ENCODE measurements around the gene CENPQ. TPM values are rescaled to one million over a fixed set of nuclear protein-coding genes. Genes with fewer than 3 reads are reported as not detected.

CENPQ gene
- total RNA-seq, 1 donor from 2014 or later, result 13.1 TPM

DNA sequence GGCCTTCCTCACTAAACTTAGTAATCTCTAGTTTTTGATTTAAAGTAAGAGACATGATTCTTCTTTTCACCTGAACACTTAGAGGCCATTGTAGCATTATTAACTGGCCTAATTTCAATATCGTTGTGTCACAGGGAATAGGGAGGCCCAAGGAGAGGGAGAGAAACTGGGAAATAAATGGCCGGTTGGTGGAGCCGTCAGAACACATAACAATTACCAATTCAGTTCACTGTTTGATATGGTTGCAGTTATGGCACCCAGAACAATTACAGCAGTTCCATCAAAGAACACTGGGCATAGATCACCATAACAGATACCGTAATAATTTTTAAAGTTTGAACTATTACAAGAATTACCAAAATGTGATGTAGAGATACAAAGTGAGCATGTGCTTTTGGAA is 27.5 kb downstream of the CENPQ start:
- Mint-ChIP-seq H3K4me3 (no peak overlapping the region), H3K27me3 (ENCODE audit: low read depth) (no peaks in the 10 kb centered on the region), H3K27ac (ENCODE audit: unreplicated experiment) (no peak overlapping the region), H3K9me3 (no peaks in the 10 kb centered on the region), H3K36me3 (ENCODE audit: low read depth) (peaks cover 10% of the 10 kb centered on the region), H3K4me1 (no peaks in the 10 kb centered on the region)
- TF ChIP-seq, protein P1, sequence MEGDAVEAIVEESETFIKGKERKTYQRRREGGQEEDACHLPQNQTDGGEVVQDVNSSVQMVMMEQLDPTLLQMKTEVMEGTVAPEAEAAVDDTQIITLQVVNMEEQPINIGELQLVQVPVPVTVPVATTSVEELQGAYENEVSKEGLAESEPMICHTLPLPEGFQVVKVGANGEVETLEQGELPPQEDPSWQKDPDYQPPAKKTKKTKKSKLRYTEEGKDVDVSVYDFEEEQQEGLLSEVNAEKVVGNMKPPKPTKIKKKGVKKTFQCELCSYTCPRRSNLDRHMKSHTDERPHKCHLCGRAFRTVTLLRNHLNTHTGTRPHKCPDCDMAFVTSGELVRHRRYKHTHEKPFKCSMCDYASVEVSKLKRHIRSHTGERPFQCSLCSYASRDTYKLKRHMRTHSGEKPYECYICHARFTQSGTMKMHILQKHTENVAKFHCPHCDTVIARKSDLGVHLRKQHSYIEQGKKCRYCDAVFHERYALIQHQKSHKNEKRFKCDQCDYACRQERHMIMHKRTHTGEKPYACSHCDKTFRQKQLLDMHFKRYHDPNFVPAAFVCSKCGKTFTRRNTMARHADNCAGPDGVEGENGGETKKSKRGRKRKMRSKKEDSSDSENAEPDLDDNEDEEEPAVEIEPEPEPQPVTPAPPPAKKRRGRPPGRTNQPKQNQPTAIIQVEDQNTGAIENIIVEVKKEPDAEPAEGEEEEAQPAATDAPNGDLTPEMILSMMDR (conservative IDR thresholded peaks at IDR 0.05), result no peak
- no peak for DNase-seq (ENCODE audit: low read depth, low spot score)

GRCh38 chr6:49497304-49497703 is 34.1 kb downstream of the CENPQ start:
- Mint-ChIP-seq H3K9me3 (no peaks in the 10 kb centered on the region), H3K36me3 (ENCODE audit: low read depth) (no peaks in the 10 kb centered on the region), H3K27ac (ENCODE audit: unreplicated experiment) (no peak overlapping the region), H3K4me3 (no peak overlapping the region), H3K4me1 (no peaks in the 10 kb centered on the region), H3K27me3 (ENCODE audit: low read depth) (peaks cover 9% of the 10 kb centered on the region)
- DNase-seq (ENCODE audit: low read depth, low spot score), result no peak
- TF ChIP-seq, protein P1 (conservative IDR thresholded peaks at IDR 0.05), result no peak

DNA sequence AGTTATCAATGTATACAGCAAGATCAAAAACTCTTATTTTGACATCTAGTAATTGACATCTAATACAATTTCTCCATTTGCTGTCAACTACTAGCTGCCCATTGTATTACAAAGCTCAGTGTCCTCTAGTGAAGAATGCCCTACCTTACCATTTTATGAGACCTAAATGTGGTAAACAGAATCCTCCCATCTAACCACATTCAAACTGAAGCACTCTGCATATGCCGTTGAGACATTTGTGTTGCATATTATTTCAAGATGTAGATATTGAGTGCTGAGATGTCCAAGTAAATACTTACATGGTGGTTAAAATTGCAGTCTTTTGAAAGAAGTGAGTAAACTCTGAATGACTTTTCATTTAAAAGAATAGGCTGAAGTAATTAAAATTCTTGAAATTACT is 36.0 kb downstream of the CENPQ start:
- no peak for DNase-seq (ENCODE audit: low read depth, low spot score)
- H3K9me3 Mint-ChIP-seq, result no peaks in the 10 kb centered on the region
- H3K4me1 Mint-ChIP-seq, result no peaks in the 10 kb centered on the region
- H3K36me3 Mint-ChIP-seq (ENCODE audit: low read depth), result no peaks in the 10 kb centered on the region
- no peak overlapping the region for H3K27ac Mint-ChIP-seq (ENCODE audit: unreplicated experiment)
- peaks cover 12% of the 10 kb centered on the region for H3K27me3 Mint-ChIP-seq (ENCODE audit: low read depth)
- TF ChIP-seq, protein P1 (conservative IDR thresholded peaks at IDR 0.05), result no peak
- H3K4me3 Mint-ChIP-seq, result no peak overlapping the region

GRCh38 chr6:49499623-49500022 is 36.5 kb downstream of the CENPQ start, which contains the start of gene GLYATL3:
Gene GLYATL3 (plus strand): TSS chr6:49499923. CDS start chr6:49511991, 12,068 bp downstream.
- Mint-ChIP-seq H3K4me1 (no peaks in the 10 kb centered on the region), H3K27me3 (ENCODE audit: low read depth) (peaks cover 12% of the 10 kb centered on the region), H3K9me3 (no peaks in the 10 kb centered on the region), H3K27ac (ENCODE audit: unreplicated experiment) (no peak within 1 kb of the TSS), H3K4me3 (no peak within 1 kb of the TSS), H3K36me3 (ENCODE audit: low read depth) (no peaks in the 10 kb centered on the region)
- DNase-seq (ENCODE audit: low read depth, low spot score), result no peak
- TF ChIP-seq, protein P1 (conservative IDR thresholded peaks at IDR 0.05), result no peak

- TF ChIP-seq, protein P1 (conservative IDR thresholded peaks at IDR 0.05), result no peak
- H3K27ac Mint-ChIP-seq (ENCODE audit: unreplicated experiment), result no peak overlapping the region
- H3K36me3 Mint-ChIP-seq (ENCODE audit: low read depth), result no peaks in the 10 kb centered on the region
- H3K4me1 Mint-ChIP-seq, result no peaks in the 10 kb centered on the region
- no peaks in the 10 kb centered on the region for H3K9me3 Mint-ChIP-seq
- peaks cover 10% of the 10 kb centered on the region for H3K27me3 Mint-ChIP-seq (ENCODE audit: low read depth)
- DNase-seq (ENCODE audit: low read depth, low spot score), result no peak
- H3K4me3 Mint-ChIP-seq, result no peak overlapping the region
These were observed 41.5 kb downstream of the CENPQ start for GRCh38 chr6:49504666-49505065.
